HG02571 (cell line): ENCODE measurements around the gene IFNK.

Experiments used
- ATAC-seq: cut with Tn5 transposase; IDR thresholded peaks from one replicate; pipeline ENCODE4 v1.9.1; 2021; ENCODE audit warnings: mild to moderate bottlenecking, moderate library complexity; ENCODE audit not compliant: unreplicated experiment

IFNK gene

GRCh38 chr9:27537027-27537435 is 12.9 kb downstream of the IFNK start:
- no peak for ATAC-seq

- ATAC-seq, result no peak
Observed at GRCh38 chr9:27537756-27538155, 13.7 kb downstream of the IFNK start.

- ATAC-seq, result no peak
Observed at GRCh38 chr9:27538647-27539046, 14.6 kb downstream of the IFNK start.

- ATAC-seq, result peak; percentile 48
Observed at GRCh38 chr9:27539479-27540441, 15.7 kb downstream of the IFNK start.

GRCh38 chr9:27540502-27540901 is 16.4 kb downstream of the IFNK start:
- no peak for ATAC-seq

- no peak for ATAC-seq
Observed at GRCh38 chr9:27541740-27542139, 17.6 kb downstream of the IFNK start.

GRCh38 chr9:27542508-27542907 is 18.4 kb downstream of the IFNK start:
- no peak for ATAC-seq

- no peak for ATAC-seq
Observed at GRCh38 chr9:27545471-27545870, 21.4 kb downstream of the IFNK start.

GRCh38 chr9:27548055-27548741 is 24.1 kb downstream of the IFNK start:
- no peak for ATAC-seq

GRCh38 chr9:27549196-27549755 is 25.2 kb downstream of the IFNK start:
- no peak for ATAC-seq

GRCh38 chr9:27554712-27555111 is 30.6 kb downstream of the IFNK start:
- no peak for ATAC-seq

- no peak for ATAC-seq
Observed at GRCh38 chr9:27556470-27556869, 32.4 kb downstream of the IFNK start.

GRCh38 chr9:27558307-27558706 is 34.2 kb downstream of the IFNK start:
- ATAC-seq, result no peak

- ATAC-seq, result no peak
Observed at GRCh38 chr9:27560457-27560856, 36.4 kb downstream of the IFNK start.

GRCh38 chr9:27561685-27562084 is 37.6 kb downstream of the IFNK start:
- ATAC-seq, result no peak

GRCh38 chr9:27563738-27564430 is 39.8 kb downstream of the IFNK start:
- no peak for ATAC-seq

- no peak for ATAC-seq
Observed at GRCh38 chr9:27564670-27565069, 40.6 kb downstream of the IFNK start.

- ATAC-seq, result no peak
Observed at GRCh38 chr9:27565696-27566095, 41.6 kb downstream of the IFNK start.

- no peak for ATAC-seq
Observed at GRCh38 chr9:27566118-27566517, 42.0 kb downstream of the IFNK start.

GRCh38 chr9:27569406-27569805 is 45.3 kb downstream of the IFNK start:
- no peak for ATAC-seq

GRCh38 chr9:27571011-27571410 is 46.9 kb downstream of the IFNK start:
- no peak for ATAC-seq
